ENCODE results near the gene IFT122.

The IFT122 gene

GRCh38 chr3:129518581-129518980 lies 78.6 kb downstream of the IFT122 start:
- H3K4me3 ChIP-seq (replicated peaks; ENCODE audit: insufficient read depth, low read length) = no peak overlapping the region
- H3K27me3 ChIP-seq (ENCODE audit: insufficient read depth, poor library complexity, severe bottlenecking) = no peaks in the 10 kb centered on the region
- no peak for DNase-seq (ENCODE audit: low read depth in 1 of 2, low spot score in 1 of 2)
- H3K27ac ChIP-seq (replicated peaks) = no peak overlapping the region
- TF ChIP-seq REST (IDR thresholded peaks at IDR 0.05; ENCODE audit: insufficient replicate concordance, low read depth) (no peak), CTCF (IDR thresholded peaks at IDR 0.05; ENCODE audit: insufficient read depth, low read length) (no peak), GABPA (IDR thresholded peaks at IDR 0.05; ENCODE audit: low read depth) (no peak), SPI1 (IDR thresholded peaks at IDR 0.05; ENCODE audit: borderline replicate concordance, low read depth) (no peak), POLR2AphosphoS5 (IDR thresholded peaks at IDR 0.05; ENCODE audit: low read depth) (no peak)

GRCh38 chr3:129519449-129519848 lies 79.4 kb downstream of the IFT122 start:
- no peak overlapping the region for H3K27ac ChIP-seq (replicated peaks)
- TF ChIP-seq SPI1 (IDR thresholded peaks at IDR 0.05; ENCODE audit: borderline replicate concordance, low read depth) (no peak), REST (IDR thresholded peaks at IDR 0.05; ENCODE audit: insufficient replicate concordance, low read depth) (no peak), CTCF (IDR thresholded peaks at IDR 0.05; ENCODE audit: insufficient read depth, low read length) (no peak), POLR2AphosphoS5 (IDR thresholded peaks at IDR 0.05; ENCODE audit: low read depth) (no peak), GABPA (IDR thresholded peaks at IDR 0.05; ENCODE audit: low read depth) (no peak)
- H3K27me3 ChIP-seq (ENCODE audit: insufficient read depth, poor library complexity, severe bottlenecking) = no peaks in the 10 kb centered on the region
- DNase-seq (ENCODE audit: low read depth in 1 of 2, low spot score in 1 of 2) = no peak
- H3K4me3 ChIP-seq (replicated peaks; ENCODE audit: insufficient read depth, low read length) = no peak overlapping the region

GRCh38 chr3:129519896-129520715 lies 80.1 kb downstream of the IFT122 start:
- Histone ChIP-seq H3K27me3 (ENCODE audit: insufficient read depth, poor library complexity, severe bottlenecking) (no peaks in the 10 kb centered on the region), H3K27ac (replicated peaks) (no peak overlapping the region), H3K4me3 (replicated peaks; ENCODE audit: insufficient read depth, low read length) (no peak overlapping the region)
- no peak for TF ChIP-seq REST (IDR thresholded peaks at IDR 0.05; ENCODE audit: insufficient replicate concordance, low read depth)
- TF ChIP-seq GABPA (IDR thresholded peaks at IDR 0.05; ENCODE audit: low read depth) = no peak
- no peak for TF ChIP-seq POLR2AphosphoS5 (IDR thresholded peaks at IDR 0.05; ENCODE audit: low read depth)
- TF ChIP-seq CTCF (IDR thresholded peaks at IDR 0.05; ENCODE audit: insufficient read depth, low read length) = no peak
- no peak for TF ChIP-seq SPI1 (IDR thresholded peaks at IDR 0.05; ENCODE audit: borderline replicate concordance, low read depth)
- no peak for DNase-seq (ENCODE audit: low read depth in 1 of 2, low spot score in 1 of 2)
